Spleen (tissue), 13 donors: ENCODE results near the gene ZNF394. TPM values are rescaled to one million over a fixed set of nuclear protein-coding genes. Genes with fewer than 3 reads are reported as not detected.
A peak's percentile ranks its signal among the peaks of the same experiment; 100 is the strongest.
"Not testable (repeated sequence)": the region's sequence is repeated elsewhere in the genome, so short reads cannot be mapped to it uniquely, and the experiment has no call there.

Experiments
- DNase-seq: peaks from one replicate; pipeline ENCODE4 v3.0.0-alpha.2; 2020
- H3K27ac ChIP-seq, 8 donors: fragments of 200-600 bp; sonication (generic) in 7 of 8; 1 replicate in 4 of 8; 2 replicates in 4 of 8; pipeline versions ENCODE4 v1.5.0 to v1.8.0; 2016 to 2021; ENCODE audit warnings: inconsistent platforms in 4 of 8, mild to moderate bottlenecking in 4 of 8, moderate library complexity in 1 of 8
- H3K27me3 ChIP-seq, 7 donors: fragments of 200-600 bp; sonication (generic) in 6 of 7; replicated peaks in 1 of 7; 1 replicate in 4 of 7; 2 replicates in 3 of 7; pipeline versions ENCODE4 v1.5.0 to v1.8.0; 2016 to 2021; ENCODE audit warnings: inconsistent platforms in 3 of 7, mild to moderate bottlenecking in 1 of 7
- H3K36me3 ChIP-seq, 6 donors: fragments of 200-600 bp; sonication (generic) in 5 of 6; 1 replicate in 4 of 6; 2 replicates in 2 of 6; pipeline versions ENCODE4 v1.5.0 to v1.8.0; 2016 to 2021; ENCODE audit warnings: inconsistent platforms in 2 of 6
- H3K4me1 ChIP-seq, 6 donors: fragments of 200-600 bp; sonication (generic) in 5 of 6; 1 replicate in 3 of 6; 2 replicates in 3 of 6; pipeline versions ENCODE4 v1.5.0 to v1.8.0; 2016 to 2021; ENCODE audit warnings: inconsistent platforms in 3 of 6
- H3K4me3 ChIP-seq, 8 donors: fragments of 200-600 bp; sonication (generic) in 7 of 8; 1 replicate in 4 of 8; 2 replicates in 4 of 8; pipeline versions ENCODE4 v1.5.0 to v1.8.0; 2016 to 2021; ENCODE audit warnings: inconsistent platforms in 4 of 8, mild to moderate bottlenecking in 4 of 8, moderate library complexity in 2 of 8
- H3K9me3 ChIP-seq, 8 donors: fragments of 200-600 bp; sonication (generic) in 7 of 8; 1 replicate in 4 of 8; 2 replicates in 4 of 8; pipeline versions ENCODE4 v1.5.0 to v1.8.0; 2016 to 2021; ENCODE audit warnings: inconsistent platforms in 4 of 8
- CTCF ChIP-seq, 11 experiments: fragments of 200-600 bp in 7 of 11; fragments of 450-650 bp in 4 of 11; sonication (generic) in 4 of 11; IDR thresholded peaks in 8 of 11; conservative IDR thresholded peaks in 3 of 11; 1 replicate in 7 of 11; 2 replicates in 4 of 11; pipeline versions ENCODE4 v1.4.0 to v1.8.0; 2016 to 2021; ENCODE audit warnings: antibody characterized with exemption in 11 of 11, inconsistent platforms in 4 of 11, mild to moderate bottlenecking in 1 of 11
- POLR2A ChIP-seq, 3 donors: fragments of 450-650 bp; IDR thresholded peaks; one replicate each; pipeline ENCODE4 v1.5.1; 2017; ENCODE audit warnings: antibody characterized with exemption in 3 of 3, mild to moderate bottlenecking in 1 of 3
- POLR2AphosphoS5 ChIP-seq, 3 donors: sonication (generic); formaldehyde crosslinking; IDR thresholded peaks; one replicate each; pipeline ENCODE4 v1.5.1; 2017; ENCODE audit warnings: antibody characterized with exemption in 3 of 3
- WGBS, 5 donors: extraction: QIAGEN DNeasy Blood & Tissue Kit in 3 of 5; methylation state at CpG; one replicate each; pipeline versions ENCODE4 v1.1.5 to v1.1.7; 2013 to 2018; 5-methylcytosine and 5-hydroxymethylcytosine counted together
- intact Hi-C: fragments of 100-400 bp; cut with DNase I; formaldehyde crosslinking; loops from one replicate; pipeline ENCODE4 v1.15.0; 2023; ENCODE audit warnings: low total_unique reads
- long read RNA-seq, 2 donors: transcript quantifications; one replicate each; lab custom pipeline, GENCODE V29; 2026
- polyA plus RNA-seq, 3 donors: library from polyadenylated mRNA; stranded (reverse); fragments of 200-250 nt; gene quantifications; one replicate each; pipeline ENCODE4 v1.2.1, GENCODE V29; 2013
- total RNA-seq, 7 donors: library from RNA; depleted of rRNA in 3 of 7; stranded (reverse); fragments of >200 nt in 3 of 7; fragmentation: NEBNext Ultra II Directional in 4 of 7; extraction: Animal tissue kit (Norgen Biotek cat#: 25700) in 4 of 7; gene quantifications; one replicate each; pipeline versions ENCODE4 v1.1.0 to v1.2.1, GENCODE V29; 2016 to 2021
- donor health status: healthy with polysubstance abuse.
- donor health status: DM: no; HTN: no; CAD: no; lungs with moderate emphysema.
- donor health status: DM: no; HTN: no; CAD: no.
- donor health status: Bipolar disorder and iron deficiency.
- donor health status: healthy.
- donor health status: DM: no; HTN: no; CAD: no.
- donor health status: DM: yes; HTN: yes; CAD: no.

The ZNF394 gene
- total RNA-seq (10 to 100 TPM; 46.3 to 96.2 (median 52.0) TPM), polyA plus RNA-seq (10 to 100 TPM; 25.8 to 37.5 (median 32.3) TPM)
- long read RNA-seq, donor 1, transcript ZNF394-201 (3 exons, 2,179 nt), result major isoform, 6 of 12 reads
- long read RNA-seq, donor 1, partial matches to known transcripts, result 0 of 12 reads
- long read RNA-seq, donor 1, other reads (novel, unspliced or antisense), result 0 of 12 reads
- long read RNA-seq, donor 2, transcript ZNF394-201 (3 exons, 2,179 nt), result major isoform, 6 of 7 reads
- long read RNA-seq, donor 2, partial matches to known transcripts, result 0 of 7 reads
- long read RNA-seq, donor 2, other reads (novel, unspliced or antisense), result 0 of 7 reads

GRCh38 chr7:99499721-99500636, at the start of gene ZNF394:
Gene ZNF394, minus strand, starts transcription at chr7:99500281. Its CDS starts 188 bp downstream, at chr7:99500093.
- WGBS, 5 donors, result 0 to 1% (median 1%) methylated on average over 36 to 68 of the region's 68 CpGs
- peak within 1 kb of the TSS; percentile 85 to 99 (median 97) for H3K4me3 ChIP-seq
- H3K36me3 ChIP-seq, result peaks cover 0 to 38% (median 27%) of the 10 kb centered on the region in 6 donors
- intact Hi-C loops, result no loop called here
- peaks cover 22 to 64% (median 45%) of the 10 kb centered on the region in 6 donors for H3K4me1 ChIP-seq
- peaks cover 0 to 8% (median 6%) of the 10 kb centered on the region in 8 donors for H3K9me3 ChIP-seq
- H3K27me3 ChIP-seq, result no peaks in the 10 kb centered on the region
- TF ChIP-seq CTCF (IDR thresholded peaks at IDR 0.05 in 8 of 11, conservative IDR thresholded peaks at IDR 0.05 in 3 of 11) (peak in 1 of 11 experiments; percentile 32), POLR2A (IDR thresholded peaks at IDR 0.05) (peak in 2 of 3 donors; percentile 23 to 36), POLR2AphosphoS5 (IDR thresholded peaks at IDR 0.05) (peak; percentile 95 to 99 (median 95))
- H3K27ac ChIP-seq, result peak within 1 kb of the TSS; percentile 84 to 100 (median 98)
- peak; percentile 98 for DNase-seq

- Histone ChIP-seq H3K9me3 (peaks cover 0 to 31% (median 10%) of the 10 kb centered on the region in 8 donors), H3K36me3 (peaks cover 0 to 36% (median 17%) of the 10 kb centered on the region in 6 donors), H3K4me1 (peaks cover 7 to 25% (median 18%) of the 10 kb centered on the region in 6 donors)
- WGBS, 5 donors, result 100% methylated on average over 1 of the region's 2 CpGs
- H3K27ac ChIP-seq, H3K27me3 ChIP-seq, intact Hi-C loops, DNase-seq, H3K4me3 ChIP-seq: not testable (repeated sequence)
Measured at GRCh38 chr7:99549545-99549944, 49.5 kb upstream of the ZNF394 start.

DNA sequence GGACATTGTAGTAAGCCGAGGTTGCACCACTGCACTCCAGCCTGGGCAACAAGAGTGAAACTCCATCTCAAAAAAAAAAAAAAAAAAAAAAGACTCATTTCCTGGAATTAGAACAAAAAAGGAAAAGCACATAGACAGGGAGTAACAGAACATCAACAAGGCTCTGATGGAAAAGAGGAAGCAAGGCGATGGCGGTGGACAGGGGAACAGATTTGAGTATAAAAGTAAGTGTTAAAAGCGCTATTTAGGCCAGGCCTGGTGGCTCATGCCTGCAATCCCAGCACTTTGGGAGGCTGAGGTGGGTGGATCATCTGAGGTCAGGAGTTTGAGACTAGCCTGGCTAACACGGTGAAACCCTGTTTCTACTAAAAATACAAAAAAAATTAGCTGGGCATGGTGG, 45.2 kb upstream of the ZNF394 start:
- Histone ChIP-seq H3K9me3 (peaks cover 3 to 70% (median 47%) of the 10 kb centered on the region in 8 donors), H3K36me3 (peaks cover 0 to 31% (median 14%) of the 10 kb centered on the region in 6 donors)
- intact Hi-C loops, H3K4me1 ChIP-seq, H3K27me3 ChIP-seq, H3K27ac ChIP-seq, H3K4me3 ChIP-seq, DNase-seq: not testable (repeated sequence)
- 95 to 98% (median 96%) methylated on average over 5 of the region's 5 CpGs for WGBS, 5 donors

GRCh38 chr7:99543916-99544315, 43.8 kb upstream of the ZNF394 start:
- Histone ChIP-seq H3K27me3 (no peaks in the 10 kb centered on the region), H3K27ac (no peak overlapping the region), H3K9me3 (peaks cover 3 to 84% (median 61%) of the 10 kb centered on the region in 8 donors), H3K4me1 (no peaks in the 10 kb centered on the region), H3K36me3 (peaks cover 0 to 31% (median 14%) of the 10 kb centered on the region in 6 donors), H3K4me3 (no peak overlapping the region)
- WGBS, 5 donors, result 95 to 98% (median 97%) methylated on average over 6 of the region's 6 CpGs
- TF ChIP-seq POLR2AphosphoS5 (IDR thresholded peaks at IDR 0.05) (no peak), CTCF (IDR thresholded peaks at IDR 0.05 in 8 of 11, conservative IDR thresholded peaks at IDR 0.05 in 3 of 11) (no peak), POLR2A (IDR thresholded peaks at IDR 0.05) (no peak)
- intact Hi-C loops, result no loop called here
- no peak for DNase-seq
